K562 (cell line): ENCODE results near the gene COQ5. TPM values are rescaled to one million over a fixed set of nuclear protein-coding genes. Genes with fewer than 3 reads are reported as not detected.
A peak's percentile ranks its signal among the peaks of the same experiment; 100 is the strongest.

ENCODE experiments used
- ATAC-seq: fragments of 200-7000 bp; cut with Tn5 transposase; 3 replicates; pipeline ENCODE4 v1.9.1; 2020; ENCODE audit warnings: moderate library complexity
- BruUV-seq: library from RNA; stranded (reverse); fragments of 400-500 nt; replicated peaks from 2 replicates; lab custom pipeline; 2021; lab: Mats Ljungman, UMichigan
- CTCF ChIA-PET: fragments of 300-600 bp; formaldehyde crosslinking; extraction: SDS; loops from one replicate; lab custom pipeline; 2021; ENCODE audit warnings: low intra/inter-chr PET ratio; lab: Yijun Ruan, JAX
- POLR2A ChIA-PET: fragments of 300-600, 350-650 bp; sonication (Branson Sonifier 250); formaldehyde crosslinking; extraction: SDS; loops from one replicate; lab custom pipeline; 2021; ENCODE audit warnings: antibody characterized with exemption, inconsistent platforms; lab: Yijun Ruan, JAX
- DNase-seq, 4 experiments: peaks; one replicate each; pipeline versions ENCODE4 v3.0.0 to v3.0.0-alpha.2; 2011 to 2018; ENCODE audit warnings: low spot score in 3 of 4, mixed read lengths in 3 of 4; ENCODE audit errors: extremely low read depth in 1 of 4
- FAIRE-seq: peaks from 2 replicates; lab custom pipeline; 2011; peaks lifted over from hg19 to GRCh38; lab: Jason Lieb, UNC
- H2AFZ ChIP-seq: 2 replicates; pipeline ENCODE4 v1.6.0; 2011; ENCODE audit warnings: low read depth, low read length, control low read depth, inconsistent platforms
- H3K27ac ChIP-seq: fragments of 200-600 bp; 3 replicates; pipeline ENCODE4 v1.8.0; 2011; ENCODE audit warnings: low read depth, mild to moderate bottlenecking, control low read depth, inconsistent platforms, low read length, moderate library complexity, mixed read lengths; ENCODE audit errors: extremely low read depth
- H3K27me3 ChIP-seq, 2 experiments: fragments of 300-600 bp in 1 of 2; 2 replicates in 1 of 2; 3 replicates in 1 of 2; pipeline versions ENCODE4 v1.6.0 to v1.8.0; 2011; ENCODE audit warnings: inconsistent platforms in 2 of 2, low read length in 2 of 2, mild to moderate bottlenecking in 1 of 2, mixed read lengths in 1 of 2, moderate library complexity in 1 of 2; ENCODE audit not compliant: control insufficient read depth in 2 of 2, insufficient read depth in 2 of 2
- H3K36me3 ChIP-seq: fragments of 300-600 bp; 3 replicates; pipeline ENCODE4 v1.8.0; 2011; ENCODE audit warnings: mild to moderate bottlenecking, low read length, inconsistent platforms; ENCODE audit not compliant: control insufficient read depth, insufficient read depth
- H3K4me1 ChIP-seq, 2 experiments: fragments of 200-600 bp in 1 of 2; replicated peaks in 1 of 2; 2 replicates in 1 of 2; 3 replicates in 1 of 2; pipeline versions ENCODE4 v1.5.1 to v1.8.0; 2011; ENCODE audit warnings: inconsistent platforms in 2 of 2, low read length in 2 of 2, mild to moderate bottlenecking in 1 of 2, mixed read lengths in 1 of 2, moderate library complexity in 1 of 2; ENCODE audit not compliant: control insufficient read depth in 2 of 2, insufficient read depth in 2 of 2
- H3K4me2 ChIP-seq: 2 replicates; pipeline ENCODE4 v1.6.1; 2011; ENCODE audit warnings: low read length, control low read depth, inconsistent platforms, mixed read lengths; ENCODE audit not compliant: insufficient read depth
- H3K4me3 ChIP-seq: fragments of 200-600 bp; sonication (generic), shearing (Covaris generic); 2 replicates; pipeline ENCODE4 v1.5.1; 2016; ENCODE audit warnings: control low read depth, inconsistent platforms
- H3K79me2 ChIP-seq: fragments of 200-600 bp; 3 replicates; pipeline ENCODE4 v1.8.0; 2011; ENCODE audit warnings: low read length, inconsistent platforms; ENCODE audit not compliant: control insufficient read depth, insufficient read depth
- H3K9ac ChIP-seq, 2 experiments: 2 replicates each; pipeline versions ENCODE4 v1.6.0 to v1.6.1; 2011; ENCODE audit warnings: low read depth in 2 of 2, low read length in 2 of 2, control low read depth in 1 of 2, inconsistent platforms in 1 of 2, mild to moderate bottlenecking in 1 of 2, mixed read lengths in 1 of 2; ENCODE audit not compliant: insufficient read depth in 1 of 2
- H3K9me1 ChIP-seq: one replicate; pipeline ENCODE4 v1.6.0; 2011; ENCODE audit warnings: inconsistent platforms, mild to moderate bottlenecking, low read length, moderate library complexity; ENCODE audit not compliant: control insufficient read depth, insufficient read depth
- H3K9me3 ChIP-seq: replicated peaks from 2 replicates; pipeline ENCODE4 v1.5.1; 2011; ENCODE audit warnings: low read depth, low read length, inconsistent platforms; ENCODE audit not compliant: control insufficient read depth, insufficient read depth
- H4K20me1 ChIP-seq: replicated peaks from 2 replicates; pipeline ENCODE4 v1.6.1; 2011; ENCODE audit warnings: low read length, inconsistent platforms, mixed read lengths; ENCODE audit not compliant: control insufficient read depth, insufficient read depth
- ARHGAP35 ChIP-seq: fragments of 450-650 bp; IDR thresholded peaks from 2 replicates; pipeline ENCODE4 v1.6.1; 2018; ENCODE audit not compliant: partially characterized antibody
- ARNT ChIP-seq, 2 experiments: fragments of 450-650 bp; IDR thresholded peaks; 2 replicates each; pipeline ENCODE4 v1.6.1; 2016; ENCODE audit warnings: mild to moderate bottlenecking in 1 of 2
- CREM ChIP-seq: IDR thresholded peaks from 2 replicates; pipeline ENCODE4 v1.6.1; 2014; ENCODE audit warnings: antibody characterized with exemption, low read depth
- DDX20 ChIP-seq: fragments of 450-650 bp; IDR thresholded peaks from 2 replicates; pipeline ENCODE4 v1.6.1; 2016; ENCODE audit warnings: missing genetic modification characterization, low read depth, mild to moderate bottlenecking, missing compliant biosample characterization, moderate library complexity
- E2F6 ChIP-seq, 2 experiments: IDR thresholded peaks; 2 replicates each; pipeline ENCODE4 v1.6.1; 2011; ENCODE audit warnings: borderline replicate concordance in 1 of 2, control low read depth in 1 of 2, low read depth in 1 of 2, low read length in 1 of 2, mild to moderate bottlenecking in 1 of 2, mixed read lengths in 1 of 2, moderate library complexity in 1 of 2; ENCODE audit not compliant: insufficient read depth in 1 of 2, insufficient read length in 1 of 2, poor library complexity in 1 of 2, severe bottlenecking in 1 of 2; ENCODE audit errors: extremely low read depth in 1 of 2
- GTF2A2 ChIP-seq: IDR thresholded peaks from 2 replicates; pipeline ENCODE4 v1.6.1; 2016; ENCODE audit warnings: mild to moderate bottlenecking, missing genetic modification characterization, missing compliant biosample characterization
- ILF3 ChIP-seq: fragments of 450-650 bp; IDR thresholded peaks from 2 replicates; pipeline ENCODE4 v1.6.1; 2018; ENCODE audit warnings: antibody characterized with exemption, mild to moderate bottlenecking, moderate library complexity, borderline replicate concordance
- MAFG ChIP-seq: fragments of 450-650 bp; conservative IDR thresholded peaks from 2 replicates; pipeline ENCODE4 v1.6.1; 2016; ENCODE audit warnings: missing genetic modification characterization, missing compliant biosample characterization
- MCM3 ChIP-seq: fragments of 450-650 bp; IDR thresholded peaks from 2 replicates; pipeline ENCODE4 v1.6.1; 2016
- NFRKB ChIP-seq: fragments of 450-650 bp; IDR thresholded peaks from 2 replicates; pipeline ENCODE4 v1.6.1; 2016; ENCODE audit warnings: low read depth
- PRPF4 ChIP-seq: fragments of 200-400 bp; formaldehyde crosslinking; IDR thresholded peaks from one replicate; pipeline ENCODE4 v1.6.1; 2017; ENCODE audit warnings: low read length, low read depth, mild to moderate bottlenecking; ENCODE audit not compliant: insufficient read depth, poor library complexity, severe bottlenecking
- RBM14 ChIP-seq: fragments of 200-400 bp; formaldehyde crosslinking; IDR thresholded peaks from 2 replicates; pipeline ENCODE4 v1.6.1; 2018; ENCODE audit warnings: low read depth, mild to moderate bottlenecking, low read length, moderate library complexity, borderline replicate concordance; ENCODE audit not compliant: insufficient read depth
- RFX7 ChIP-seq: fragments of 250-450 bp; sonication (Bioruptor Pico); IDR thresholded peaks from 2 replicates; pipeline ENCODE4 v1.5.1; 2021; ENCODE audit warnings: mild to moderate bottlenecking
- SETDB1 ChIP-seq: IDR thresholded peaks from one replicate; pipeline ENCODE4 v1.6.1; 2012; ENCODE audit warnings: low read length, control low read depth, inconsistent platforms
- ZNF436 ChIP-seq: fragments of 250-450, 450-650 bp; sonication (Bioruptor Pico); formaldehyde crosslinking; IDR thresholded peaks from 2 replicates; pipeline ENCODE4 v1.7.0; 2020; ENCODE audit warnings: mild to moderate bottlenecking
- ZNF644 ChIP-seq: fragments of 200-800 bp; sonication (Bioruptor generic); IDR thresholded peaks from 2 replicates; pipeline ENCODE4 v1.6.1; 2016; ENCODE audit warnings: low read depth, missing genetic modification characterization, missing compliant biosample characterization
- WGBS: fragments of 100-300 bp; shearing (Covaris generic); methylation state at CpG from one replicate; pipeline ENCODE4 v1.1.6; 2016; ENCODE audit warnings: low coverage, mixed read lengths; ENCODE audit not compliant: insufficient coverage; ENCODE audit errors: missing lambda C conversion rate; 5-methylcytosine and 5-hydroxymethylcytosine counted together
- in situ Hi-C: fragments of 300-500 bp; cut with MboI; formaldehyde crosslinking; loops from 4 replicates; pipeline ENCODE4 v1.15.0; 2018; ENCODE audit warnings: inconsistent platforms, mixed read lengths
- intact Hi-C: fragments of 100-400 bp; cut with micrococcal nuclease; formaldehyde crosslinking; loops from 2 replicates; pipeline ENCODE4 v1.14.2; 2022
- polyA plus RNA-seq, 8 experiments: library from polyadenylated mRNA; depleted of rRNA in 4 of 8; stranded (reverse) in 5 of 8; unstranded in 3 of 8; fragments of >200 nt; fragmentation: Nextera tagmentation in 2 of 8; fragmentation: Illumina TruSeq in 1 of 8; extraction: Ambion mirVana in 2 of 8; extraction: Trizol in 1 of 8; gene quantifications; 2 replicates each; pipeline versions ENCODE4 v1.2.1 to v1.2.3, GENCODE V29; 2011 to 2014; ENCODE audit warnings: inconsistent platforms in 1 of 8, missing spikeins in 1 of 8
- total RNA-seq, 7 experiments: library from RNA; depleted of rRNA in 6 of 7; stranded (reverse); fragments of >200 nt in 6 of 7; fragmentation: Illumina TruSeq in 2 of 7; extraction: Trizol in 2 of 7; gene quantifications; 2 replicates each; pipeline versions ENCODE4 v1.2.1 to v1.2.3, GENCODE V29; 2011 to 2021; ENCODE audit warnings: low replicate concordance in 1 of 7
- TF ChIP-seq, protein P1 (sequence below): fragments of 450-650 bp; IDR thresholded peaks from 2 replicates; pipeline ENCODE4 v1.6.1; 2016; ENCODE audit warnings: low read depth, mild to moderate bottlenecking, moderate library complexity
- TF ChIP-seq, protein P2 (sequence below): fragments of 450-650 bp; formaldehyde crosslinking; IDR thresholded peaks from 2 replicates; pipeline ENCODE4 v1.4.0; 2020; ENCODE audit warnings: mild to moderate bottlenecking, moderate library complexity

The COQ5 gene
- total and polyA plus RNA-seq, 9 of the 15 experiments (the other 6 are each of a cell fraction or from before 2014, with no cell fraction given), result 19.2 to 59.7 (median 30.4) TPM

DNA sequence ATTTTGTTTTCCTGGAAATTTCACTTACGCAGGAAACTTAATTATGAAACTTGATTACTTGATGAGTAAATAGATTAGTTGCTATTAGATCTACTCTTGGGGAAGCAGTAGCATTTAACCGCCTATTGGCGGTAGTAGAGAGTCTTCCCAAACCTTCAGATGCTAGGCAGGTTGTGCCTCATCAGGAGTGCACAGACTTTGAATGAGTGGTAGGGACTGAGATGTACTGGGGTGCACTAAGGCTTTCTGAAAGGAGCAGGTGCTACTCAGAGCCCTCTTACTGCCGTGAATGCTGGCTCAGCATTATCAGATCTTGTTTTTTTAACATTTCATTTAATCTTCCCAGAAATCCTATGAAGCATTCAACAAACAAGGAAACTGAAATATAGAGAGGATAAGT lies 75.0 kb downstream of the COQ5 start:
- CTCF ChIA-PET, result interaction anchor here (0.6 kb wide), 1 partner anchor 233 kb away, joined by 3 read pairs; the partner anchor contains the start of gene MLEC
- H3K4me1 ChIP-seq, result no peaks in the 10 kb centered on the region; a peak in 1 of 5 replicates
- no peak overlapping the region for H3K27ac ChIP-seq
- H3K4me3 ChIP-seq, result no peak overlapping the region
- peaks cover 16% of the 10 kb centered on the region for H3K79me2 ChIP-seq
- FAIRE-seq, result peak; percentile 71
- 0 out of 2 replicates have a peak, but pooled peaks cover 14% of the 10 kb centered on the region for H4K20me1 ChIP-seq
- POLR2A ChIA-PET, result interaction anchor here (0.6 to 8.1 kb wide), 3 partner anchors 8 to 320 kb away, joined by 3 to 38 read pairs (median 18); partner anchors contain the start of genes GATC and TRIAP1
- H2AFZ ChIP-seq, result no peak overlapping the region
- H3K9me3 ChIP-seq, result no peaks in the 10 kb centered on the region
- H3K36me3 ChIP-seq, result peaks cover 83% of the 10 kb centered on the region
- BruUV-seq, result no TSS peak
- DNase-seq, result peak; percentile 43 to 48 (median 46)
- H3K4me2 ChIP-seq, result no peak overlapping the region
- ATAC-seq, result peak; percentile 86
- in situ Hi-C loops (no loop called here), intact Hi-C loops (no loop called here)
- H3K9ac ChIP-seq, result no peak overlapping the region
- H3K9me1 ChIP-seq, result no peaks in the 10 kb centered on the region
- 57% methylated on average over 4 of the region's 4 CpGs for WGBS
- no peaks in the 10 kb centered on the region for H3K27me3 ChIP-seq
- no peak for TF ChIP-seq ARHGAP35
- TF ChIP-seq E2F6 (IDR thresholded peaks at IDR 0.05; ENCODE audit: borderline replicate concordance in 1 of 2, extremely low read depth in 1 of 2, insufficient read depth in 1 of 2, insufficient read length in 1 of 2, low read depth in 1 of 2, low read length in 1 of 2, poor library complexity in 1 of 2, severe bottlenecking in 1 of 2), result no peak
- TF ChIP-seq RFX7, result no peak
- no peak for TF ChIP-seq ZNF436 (CRISPR knock-in tag)
- TF ChIP-seq ILF3, result 0 out of 2 replicates have a peak, but pooled peaks have one; percentile 13
- no peak for TF ChIP-seq GTF2A2 (tag)
- TF ChIP-seq MCM3, result no peak
- TF ChIP-seq CREM, result no peak
- TF ChIP-seq, protein P1, sequence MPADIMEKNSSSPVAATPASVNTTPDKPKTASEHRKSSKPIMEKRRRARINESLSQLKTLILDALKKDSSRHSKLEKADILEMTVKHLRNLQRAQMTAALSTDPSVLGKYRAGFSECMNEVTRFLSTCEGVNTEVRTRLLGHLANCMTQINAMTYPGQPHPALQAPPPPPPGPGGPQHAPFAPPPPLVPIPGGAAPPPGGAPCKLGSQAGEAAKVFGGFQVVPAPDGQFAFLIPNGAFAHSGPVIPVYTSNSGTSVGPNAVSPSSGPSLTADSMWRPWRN, result no peak
- no peak for TF ChIP-seq RBM14
- no peak for TF ChIP-seq DDX20 (tag)
- no peak for TF ChIP-seq ARNT (IDR thresholded peaks at IDR 0.05)
- no peak for TF ChIP-seq NFRKB
- TF ChIP-seq ZNF644 (tag), result no peak
- TF ChIP-seq, protein P2, sequence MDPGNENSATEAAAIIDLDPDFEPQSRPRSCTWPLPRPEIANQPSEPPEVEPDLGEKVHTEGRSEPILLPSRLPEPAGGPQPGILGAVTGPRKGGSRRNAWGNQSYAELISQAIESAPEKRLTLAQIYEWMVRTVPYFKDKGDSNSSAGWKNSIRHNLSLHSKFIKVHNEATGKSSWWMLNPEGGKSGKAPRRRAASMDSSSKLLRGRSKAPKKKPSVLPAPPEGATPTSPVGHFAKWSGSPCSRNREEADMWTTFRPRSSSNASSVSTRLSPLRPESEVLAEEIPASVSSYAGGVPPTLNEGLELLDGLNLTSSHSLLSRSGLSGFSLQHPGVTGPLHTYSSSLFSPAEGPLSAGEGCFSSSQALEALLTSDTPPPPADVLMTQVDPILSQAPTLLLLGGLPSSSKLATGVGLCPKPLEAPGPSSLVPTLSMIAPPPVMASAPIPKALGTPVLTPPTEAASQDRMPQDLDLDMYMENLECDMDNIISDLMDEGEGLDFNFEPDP (CRISPR knock-in tag), result no peak
- no peak for TF ChIP-seq SETDB1
- TF ChIP-seq PRPF4, result no peak
- peak; percentile 86 for TF ChIP-seq MAFG
